ENCODE data around the gene CCDC40.
"Not testable (repeated sequence)": the region's sequence is repeated elsewhere in the genome, so short reads cannot be mapped to it uniquely, and the experiment has no call there.

The CCDC40 gene

GRCh38 chr17:80082403-80083135 is 46.1 kb downstream of the CCDC40 start:
- peak in 1 of 2 donors; percentile 58 for DNase-seq (ENCODE audit: low read depth in 2 of 2)

GRCh38 chr17:80083136-80083661 is 46.8 kb downstream of the CCDC40 start:
- DNase-seq (ENCODE audit: low read depth in 2 of 2), result no peak

- DNase-seq (ENCODE audit: low read depth in 2 of 2), result no peak
Observed at GRCh38 chr17:80084773-80085172, 48.3 kb downstream of the CCDC40 start.

GRCh38 chr17:80086081-80086480 is 49.6 kb downstream of the CCDC40 start:
- no peak for DNase-seq (ENCODE audit: low read depth in 2 of 2)

- no peak for DNase-seq (ENCODE audit: low read depth in 2 of 2)
Observed at GRCh38 chr17:80086616-80087015, 50.2 kb downstream of the CCDC40 start.

- DNase-seq (ENCODE audit: low read depth in 2 of 2), result no peak
Observed at GRCh38 chr17:80087346-80088265, 51.2 kb downstream of the CCDC40 start.

GRCh38 chr17:80089762-80090161 is 53.3 kb downstream of the CCDC40 start:
- DNase-seq (ENCODE audit: low read depth in 2 of 2), result no peak

- not testable (repeated sequence) for DNase-seq (ENCODE audit: low read depth in 2 of 2)
Observed at GRCh38 chr17:80090164-80090563, 53.7 kb downstream of the CCDC40 start.

- DNase-seq (ENCODE audit: low read depth in 2 of 2), result no peak
Observed at GRCh38 chr17:80091376-80091775, 54.9 kb downstream of the CCDC40 start.

GRCh38 chr17:80092959-80093358 is 56.5 kb downstream of the CCDC40 start:
- DNase-seq (ENCODE audit: low read depth in 2 of 2), result no peak

- no peak for DNase-seq (ENCODE audit: low read depth in 2 of 2)
Observed at GRCh38 chr17:80095038-80095843, 58.8 kb downstream of the CCDC40 start.

- DNase-seq (ENCODE audit: low read depth in 2 of 2), result no peak
Observed at GRCh38 chr17:80095844-80096475, 59.5 kb downstream of the CCDC40 start.

- no peak for DNase-seq (ENCODE audit: low read depth in 2 of 2)
Observed at GRCh38 chr17:80096561-80097021, 60.1 kb downstream of the CCDC40 start.

GRCh38 chr17:80097127-80097621 is 60.7 kb downstream of the CCDC40 start:
- DNase-seq (ENCODE audit: low read depth in 2 of 2), result no peak

GRCh38 chr17:80097844-80098691 is 61.6 kb downstream of the CCDC40 start:
- no peak for DNase-seq (ENCODE audit: low read depth in 2 of 2)

GRCh38 chr17:80099291-80100034 is 63.0 kb downstream of the CCDC40 start:
- no peak for DNase-seq (ENCODE audit: low read depth in 2 of 2)

- DNase-seq (ENCODE audit: low read depth in 2 of 2), result no peak
Observed at GRCh38 chr17:80100035-80100323, 63.5 kb downstream of the CCDC40 start.

- peak; percentile 66 to 81 for DNase-seq (ENCODE audit: low read depth in 2 of 2)
Observed at GRCh38 chr17:80101011-80101945, 64.8 kb downstream of the CCDC40 start, which contains the start of gene GAA. GAA (plus strand) TSS chr17:80101581; CDS start chr17:80104587, 3,006 bp downstream.

Measured in stimulated activated CD4-positive, alpha-beta T cell treated with anti-CD3 and anti-CD28 coated beads, Interleukin-15, amount 100 ng/mL, for 48 hours (primary cell).